Stimulated activated CD4-positive, alpha-beta T cell treated with anti-CD3 and anti-CD28 coated beads, Interleukin-12 subunit alpha, Interleukin-12 subunit beta, amount 100 ng/mL, for 4 hours (primary cell): ENCODE data around the gene MTHFD2L.

ENCODE experiments used
- DNase-seq: peaks from one replicate; pipeline ENCODE4 v3.0.0-alpha.2; 2020

MTHFD2L gene

DNA sequence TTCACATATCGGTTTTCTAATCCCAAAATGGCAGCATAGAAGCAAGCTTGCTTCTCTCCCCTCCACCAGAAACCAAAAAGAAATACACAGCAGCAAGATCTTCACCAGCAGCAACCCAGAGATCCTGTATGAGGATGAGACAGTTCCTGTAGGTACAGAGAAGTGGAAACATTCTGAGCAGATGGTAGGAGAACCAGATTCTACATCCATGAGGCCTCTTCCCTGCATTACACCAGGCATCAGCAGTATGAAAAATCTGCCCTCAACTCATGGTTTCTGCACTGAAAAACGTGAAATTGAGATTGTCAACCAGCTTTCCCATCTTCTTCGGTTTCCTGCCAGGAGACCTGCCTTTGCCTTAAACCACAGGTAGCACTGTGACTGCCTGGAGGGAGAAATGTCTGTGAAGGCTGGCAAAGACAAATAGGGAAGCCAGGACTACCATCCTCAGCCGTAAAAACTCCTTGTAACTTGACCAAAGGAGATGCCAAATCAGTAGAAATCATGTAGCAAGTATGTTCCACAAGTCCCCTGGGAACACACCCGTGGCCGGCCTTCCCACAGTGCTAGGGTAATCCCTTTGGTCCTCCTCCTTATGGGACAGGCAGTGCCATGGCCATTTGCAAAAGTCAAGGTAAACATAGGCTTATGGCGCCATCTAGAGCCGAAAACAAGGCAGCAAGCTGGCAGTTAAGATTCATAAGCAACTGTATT is 24.0 kb upstream of the MTHFD2L start:
- DNase-seq, result peak; percentile 16

DNA sequence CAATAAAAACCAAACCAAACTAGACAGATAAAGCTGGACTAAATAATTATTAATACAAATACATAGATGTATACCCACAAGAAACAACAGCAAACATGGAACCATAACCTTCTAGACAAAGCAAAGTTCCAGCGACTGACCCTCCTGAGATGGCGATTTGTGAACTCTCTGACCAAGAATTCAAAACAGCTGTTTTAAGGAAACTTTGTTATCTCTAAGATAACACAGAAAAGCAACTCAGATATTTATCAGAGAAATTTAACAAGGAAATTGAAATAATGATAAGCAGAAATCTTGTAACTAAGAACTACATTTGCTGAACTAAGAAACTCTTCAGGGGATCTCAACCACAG is 23.4 kb upstream of the MTHFD2L start:
- DNase-seq, result no peak

- no peak for DNase-seq
Measured at GRCh38 chr4:74146581-74147129, 11.3 kb upstream of the MTHFD2L start.

DNA sequence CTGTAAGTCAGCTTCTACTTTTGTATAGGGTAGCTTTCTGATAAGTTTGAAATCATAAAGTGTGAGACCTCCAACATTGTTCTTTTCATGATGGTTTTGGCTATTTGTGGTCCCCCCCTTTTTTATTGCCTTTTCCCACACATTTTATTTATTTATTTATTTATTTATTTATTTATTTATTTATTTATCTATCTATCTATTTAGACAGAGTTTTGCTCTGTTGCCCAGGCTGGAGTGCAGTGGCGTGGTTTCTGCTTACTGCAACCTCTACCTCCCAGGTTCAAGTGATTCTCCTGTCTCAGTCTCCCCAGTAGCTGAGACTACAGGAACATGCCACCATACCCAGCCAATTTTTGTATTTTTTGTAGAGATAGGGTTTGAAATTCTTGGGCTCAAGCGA is 9.7 kb upstream of the MTHFD2L start:
- DNase-seq, result no peak

GRCh38 chr4:74152836-74153235 is 5.1 kb upstream of the MTHFD2L start:
- no peak for DNase-seq

DNA sequence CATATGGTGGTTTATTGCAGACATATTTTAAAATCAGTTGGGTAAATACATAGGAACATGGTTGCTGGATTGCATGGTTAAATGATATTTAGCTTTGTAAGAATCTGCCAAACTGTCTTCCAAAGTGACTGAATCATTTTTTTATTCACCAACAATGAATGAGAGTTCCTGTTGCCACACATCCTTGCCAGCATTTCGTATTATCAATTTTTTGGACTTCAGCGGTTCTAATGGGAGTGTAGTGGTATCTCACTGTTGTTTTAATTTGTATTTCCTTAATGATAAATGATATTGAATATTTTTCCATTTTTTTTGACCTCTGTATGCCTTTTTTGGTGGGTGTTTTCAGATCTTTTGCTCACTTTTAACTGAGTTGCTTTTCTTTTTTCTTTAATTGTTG is 1.4 kb upstream of the MTHFD2L start:
- DNase-seq, result no peak

DNA sequence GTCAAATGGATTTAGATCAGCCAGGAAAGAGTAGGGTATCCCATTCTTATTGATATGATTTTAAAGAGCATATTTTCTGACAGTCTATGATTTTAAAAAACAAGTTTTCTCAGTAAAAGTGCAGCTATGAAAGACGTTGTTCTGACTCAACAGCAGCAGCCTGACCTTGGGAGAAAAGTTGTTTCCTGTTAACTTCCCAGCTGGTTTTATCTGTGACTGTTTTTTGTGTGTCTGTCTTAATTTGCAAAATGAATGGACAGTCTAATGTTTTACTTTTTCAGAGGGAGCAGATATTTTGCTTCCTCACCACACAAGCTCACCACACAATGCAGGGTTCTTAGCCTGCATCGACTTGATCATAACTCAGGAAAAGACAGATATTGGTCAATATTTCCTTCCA is 764 bp upstream of the MTHFD2L start:
- no peak for DNase-seq

GRCh38 chr4:74158466-74159142 is 686 bp downstream of the MTHFD2L start:
- DNase-seq, result no peak

DNA sequence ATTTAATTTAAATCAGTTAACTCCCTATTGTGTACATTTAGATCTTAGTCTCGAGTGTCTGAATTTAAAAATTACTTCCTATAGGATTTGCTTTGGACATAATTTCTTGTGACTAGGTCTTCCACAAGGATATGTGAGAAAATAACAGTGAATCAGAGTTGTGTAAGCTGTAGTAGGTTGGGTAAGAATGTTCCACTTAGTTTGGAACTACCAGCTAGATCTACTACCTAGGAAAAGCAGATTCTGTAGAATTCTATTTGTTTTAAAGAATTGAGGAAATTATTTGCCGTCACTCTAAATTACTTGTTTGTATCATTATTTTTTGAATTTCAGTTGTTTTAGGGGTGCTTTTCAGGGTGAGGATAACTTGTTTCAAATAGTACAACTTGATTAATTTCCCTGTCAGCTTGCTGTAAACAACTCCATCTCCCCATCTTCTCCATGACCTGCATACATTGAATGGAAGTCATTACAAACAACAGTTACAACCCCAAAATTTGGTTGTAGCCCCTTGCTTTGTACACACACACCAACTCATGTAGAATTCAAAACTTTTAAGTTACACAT is 1.3 kb downstream of the MTHFD2L start:
- DNase-seq, result no peak

GRCh38 chr4:74161666-74162450 is 3.9 kb downstream of the MTHFD2L start:
- no peak for DNase-seq

- DNase-seq, result no peak
Measured at GRCh38 chr4:74166135-74166534, 8.2 kb downstream of the MTHFD2L start.

GRCh38 chr4:74166818-74167217 is 8.9 kb downstream of the MTHFD2L start:
- DNase-seq, result no peak

DNA sequence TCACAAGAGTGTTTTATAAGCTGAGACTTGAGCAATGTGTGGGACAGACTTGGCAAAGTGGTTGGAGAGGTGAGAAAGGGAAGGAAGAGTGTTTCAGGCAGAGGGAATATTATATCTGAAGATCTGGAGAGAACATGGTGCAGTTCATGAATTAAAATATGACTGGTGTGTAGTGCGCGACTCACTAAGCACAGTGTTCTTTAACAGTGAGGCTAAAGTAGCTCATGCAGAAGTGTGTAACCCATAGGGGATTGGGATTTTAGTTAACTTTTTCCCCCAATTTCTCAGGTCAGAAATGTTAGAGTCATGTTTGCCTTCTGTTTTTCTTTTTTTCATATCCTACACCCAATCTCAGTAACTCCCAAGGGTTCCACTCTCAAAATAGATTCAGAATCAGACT is 9.7 kb downstream of the MTHFD2L start:
- no peak for DNase-seq

GRCh38 chr4:74168841-74169240 is 10.9 kb downstream of the MTHFD2L start:
- no peak for DNase-seq

- DNase-seq, result no peak
Measured at GRCh38 chr4:74173321-74173720, 15.4 kb downstream of the MTHFD2L start.

DNA sequence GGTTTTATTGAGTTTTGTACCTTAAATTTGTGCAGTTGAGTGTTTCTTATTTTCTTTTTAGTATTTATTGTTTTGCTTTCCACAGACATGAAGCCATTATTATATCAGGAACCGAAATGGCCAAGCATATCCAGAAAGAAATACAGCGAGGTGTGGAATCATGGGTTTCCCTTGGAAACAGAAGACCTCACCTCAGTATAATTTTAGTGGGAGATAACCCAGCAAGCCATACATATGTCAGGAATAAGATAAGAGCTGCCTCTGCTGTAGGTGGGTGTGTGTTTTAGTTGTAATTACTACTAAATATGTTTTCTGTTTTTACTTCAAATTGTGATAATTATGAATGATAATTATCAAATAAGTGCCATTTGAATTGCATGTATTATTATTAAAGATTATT is 16.5 kb downstream of the MTHFD2L start:
- no peak for DNase-seq

GRCh38 chr4:74174941-74175340 is 17.0 kb downstream of the MTHFD2L start:
- DNase-seq, result no peak

DNA sequence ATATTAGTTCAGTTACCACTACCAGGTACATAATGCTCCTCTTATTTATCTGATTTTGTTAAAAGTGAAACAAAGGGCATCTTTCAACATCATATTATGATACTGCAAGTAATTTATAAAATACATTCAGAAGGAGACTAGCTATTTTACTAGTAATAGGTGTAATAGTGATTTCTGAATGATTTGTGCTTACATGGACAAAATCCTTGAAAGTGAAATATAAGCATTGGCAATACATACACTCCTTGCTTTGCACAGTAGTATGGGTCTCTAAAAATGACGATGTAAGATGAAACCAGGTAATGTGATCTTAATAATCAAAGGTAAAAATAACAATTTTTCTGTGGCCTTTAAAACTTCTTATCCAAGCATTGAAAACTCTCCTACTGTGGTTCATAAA is 17.5 kb downstream of the MTHFD2L start:
- no peak for DNase-seq

DNA sequence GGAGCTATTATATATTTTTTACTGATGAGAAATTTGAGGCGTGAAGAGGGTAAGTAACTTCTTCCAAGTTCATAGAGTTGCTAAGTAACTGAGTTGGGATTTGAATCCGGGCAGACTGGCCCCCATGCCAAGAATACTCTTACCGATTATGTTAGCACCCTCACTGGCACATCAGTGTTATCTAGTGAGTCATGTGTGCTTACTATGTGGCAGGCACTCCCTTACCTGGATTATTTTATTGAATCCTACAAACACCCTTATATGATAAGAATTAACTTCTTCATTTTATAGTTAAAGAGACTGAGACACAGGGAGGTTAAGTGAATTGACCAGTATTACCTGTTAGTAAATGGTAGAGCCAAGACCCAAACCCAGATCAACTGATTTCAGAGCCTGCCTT is 20.9 kb downstream of the MTHFD2L start:
- no peak for DNase-seq

- DNase-seq, result no peak
Measured at GRCh38 chr4:74181219-74181618, 23.3 kb downstream of the MTHFD2L start.

DNA sequence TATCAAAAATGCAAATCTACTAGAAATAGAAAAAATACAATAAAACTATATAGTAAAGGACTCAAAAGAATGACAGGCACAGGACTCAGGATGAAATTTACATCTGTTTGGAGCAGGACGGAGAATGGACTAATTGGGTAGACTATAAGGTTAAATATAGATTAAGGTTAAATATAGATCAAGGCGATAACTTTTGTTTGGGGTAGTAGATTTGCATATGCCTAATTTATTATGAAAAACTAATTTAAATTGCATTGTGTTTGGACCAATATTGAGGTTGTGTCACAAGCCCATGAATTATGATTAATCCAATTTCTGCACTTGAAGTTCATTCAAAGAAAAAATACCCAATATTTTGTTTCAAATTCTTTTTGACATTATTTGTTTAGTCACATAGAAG is 31.0 kb downstream of the MTHFD2L start:
- DNase-seq, result no peak

GRCh38 chr4:74189331-74190043 is 31.6 kb downstream of the MTHFD2L start:
- no peak for DNase-seq

GRCh38 chr4:74190332-74190731 is 32.4 kb downstream of the MTHFD2L start:
- DNase-seq, result no peak
